Keratinocyte (primary cell): ENCODE results near the gene USP28. TPM values are rescaled to one million over a fixed set of nuclear protein-coding genes. Genes with fewer than 3 reads are reported as not detected.

ENCODE experiments used
- DNase-seq: peaks from one replicate; pipeline ENCODE4 v3.0.0-alpha.2; 2011; ENCODE audit warnings: low read depth, missing footprints, low spot score
- FAIRE-seq: peaks from 2 replicates; lab custom pipeline; 2011; peaks lifted over from hg19 to GRCh38; lab: Jason Lieb, UNC
- H2AFZ ChIP-seq: 2 replicates; pipeline ENCODE4 v1.6.0; 2012; ENCODE audit warnings: low read length, control low read depth, inconsistent platforms; ENCODE audit not compliant: control insufficient read depth
- H3K27ac ChIP-seq: 2 replicates; pipeline ENCODE4 v1.5.1; 2011; ENCODE audit warnings: low read length; ENCODE audit not compliant: control insufficient read depth, insufficient read depth
- H3K27me3 ChIP-seq: 3 replicates; pipeline ENCODE4 v1.6.0; 2011; ENCODE audit warnings: low read length; ENCODE audit not compliant: control insufficient read depth, insufficient read depth; ENCODE audit errors: extremely low read depth
- H3K36me3 ChIP-seq, 2 experiments: 2 replicates in 1 of 2; 3 replicates in 1 of 2; pipeline ENCODE4 v1.5.1; 2011; ENCODE audit warnings: low read length in 2 of 2, mild to moderate bottlenecking in 1 of 2; ENCODE audit not compliant: control insufficient read depth in 2 of 2, insufficient read depth in 2 of 2; ENCODE audit errors: extremely low read depth in 1 of 2
- H3K4me1 ChIP-seq: 3 replicates; pipeline ENCODE4 v1.5.1; 2011; ENCODE audit warnings: low read length; ENCODE audit not compliant: control insufficient read depth, insufficient read depth; ENCODE audit errors: extremely low read depth
- H3K4me2 ChIP-seq: 3 replicates; pipeline ENCODE4 v1.6.0; 2011; ENCODE audit warnings: low read depth, low read length; ENCODE audit not compliant: control insufficient read depth, insufficient read depth; ENCODE audit errors: extremely low read depth
- H3K4me3 ChIP-seq, 3 experiments: fragments of 200-600 bp in 1 of 3; sonication (generic) in 1 of 3; 2 replicates in 2 of 3; 3 replicates in 1 of 3; pipeline ENCODE4 v1.5.1; 2011 to 2016; ENCODE audit warnings: low read length in 3 of 3, mild to moderate bottlenecking in 3 of 3, control low read depth in 2 of 3, inconsistent platforms in 1 of 3, low read depth in 1 of 3, mixed read lengths in 1 of 3, mixed run types in 1 of 3, moderate library complexity in 1 of 3; ENCODE audit not compliant: control insufficient read depth in 2 of 3, insufficient read depth in 2 of 3; ENCODE audit errors: extremely low read depth in 1 of 3
- H3K79me2 ChIP-seq: 2 replicates; pipeline ENCODE4 v1.6.0; 2012; ENCODE audit warnings: low read length; ENCODE audit not compliant: control insufficient read depth, insufficient read depth
- H3K9ac ChIP-seq: 3 replicates; pipeline ENCODE4 v1.6.0; 2011; ENCODE audit warnings: low read length; ENCODE audit not compliant: control insufficient read depth, insufficient read depth; ENCODE audit errors: extremely low read depth
- H3K9me1 ChIP-seq: 3 replicates; pipeline ENCODE4 v1.6.0; 2011; ENCODE audit warnings: low read length; ENCODE audit not compliant: control insufficient read depth, insufficient read depth; ENCODE audit errors: extremely low read depth
- H3K9me3 ChIP-seq: 2 replicates; pipeline ENCODE4 v1.5.1; 2012; ENCODE audit warnings: low read depth, low read length; ENCODE audit not compliant: control insufficient read depth
- H4K20me1 ChIP-seq: 3 replicates; pipeline ENCODE4 v1.6.0; 2011; ENCODE audit warnings: low read length; ENCODE audit not compliant: control insufficient read depth, insufficient read depth; ENCODE audit errors: extremely low read depth
- CTCF ChIP-seq, 3 experiments: IDR thresholded peaks in 1 of 3; conservative IDR thresholded peaks in 1 of 3; optimal IDR thresholded peaks in 1 of 3; 2 replicates in 2 of 3; 3 replicates in 1 of 3; pipeline versions ENCODE3 to v1.5.1; 2011; ENCODE audit warnings: low read length in 3 of 3, mild to moderate bottlenecking in 3 of 3, moderate library complexity in 2 of 3, control low read depth in 1 of 3, inconsistent platforms in 1 of 3; ENCODE audit not compliant: insufficient read depth in 2 of 3; ENCODE audit errors: extremely low read depth in 1 of 3
- EZH2 ChIP-seq: IDR thresholded peaks from one replicate; pipeline ENCODE4 v1.6.1; 2012; ENCODE audit warnings: inconsistent platforms, mild to moderate bottlenecking, low read length, moderate library complexity
- dilution Hi-C: fragments of 300-500 bp; cut with MboI; formaldehyde crosslinking; loops from one replicate; pipeline ENCODE4 v1.7.0; 2020; ENCODE audit warnings: low sequenced_read_pairs; ENCODE audit not compliant: extremely low pct_ligation_motif_present
- polyA plus RNA-seq, 5 experiments: library from polyadenylated mRNA; depleted of rRNA in 3 of 5; stranded (reverse) in 3 of 5; stranded (forward) in 1 of 5; unstranded in 1 of 5; fragments of >200 nt; gene quantifications; 1 replicate in 1 of 5; 2 replicates in 3 of 5; 3 replicates in 1 of 5; pipeline versions ENCODE4 v1.2.1 to v1.2.3, GENCODE V29; 2011 to 2012; ENCODE audit warnings: missing spikeins in 2 of 5, low read depth in 1 of 5, low replicate concordance in 1 of 5

USP28 gene
- polyA plus RNA-seq, 1 donor (not counting 4 experiments of a cell fraction or from before 2014, with no cell fraction given): 37.4 TPM

- FAIRE-seq: no peak
- H3K27ac ChIP-seq: no peak overlapping the region
- no peak overlapping the region for H3K9ac ChIP-seq
- no peaks in the 10 kb centered on the region for H3K9me1 ChIP-seq
- no peaks in the 10 kb centered on the region for H3K27me3 ChIP-seq
- no peaks in the 10 kb centered on the region for H3K9me3 ChIP-seq
- peaks cover 10% of the 10 kb centered on the region for H3K4me1 ChIP-seq
- dilution Hi-C loops: no loop called here
- no peak overlapping the region for H3K4me3 ChIP-seq
- no peaks in the 10 kb centered on the region for H4K20me1 ChIP-seq
- no peaks in the 10 kb centered on the region for H3K36me3 ChIP-seq
- H3K79me2 ChIP-seq: peaks cover 10% of the 10 kb centered on the region
- DNase-seq: no peak
- H2AFZ ChIP-seq: no peak overlapping the region
- no peak for TF ChIP-seq EZH2
- no peak for TF ChIP-seq CTCF (optimal IDR thresholded peaks at IDR 0.05 in 1 of 3, IDR thresholded peaks at IDR 0.05 in 1 of 3, conservative IDR thresholded peaks at IDR 0.05 in 1 of 3; ENCODE audit: extremely low read depth in 1 of 3, insufficient read depth in 2 of 3, low read length in 3 of 3)
- H3K4me2 ChIP-seq: no peak overlapping the region
These were observed 2.3 kb upstream of the USP28 start for GRCh38 chr11:113877670-113878055.

GRCh38 chr11:113876798-113877669, 1.7 kb upstream of the USP28 start:
- Histone ChIP-seq H3K27me3 (no peaks in the 10 kb centered on the region), H4K20me1 (no peaks in the 10 kb centered on the region), H3K9me3 (no peaks in the 10 kb centered on the region), H3K9me1 (no peaks in the 10 kb centered on the region), H2AFZ (no peak overlapping the region), H3K9ac (no peak overlapping the region), H3K79me2 (peaks cover 10% of the 10 kb centered on the region), H3K36me3 (no peaks in the 10 kb centered on the region), H3K4me1 (peaks cover 10% of the 10 kb centered on the region), H3K27ac (no peak overlapping the region), H3K4me3 (no peak overlapping the region), H3K4me2 (no peak overlapping the region)
- FAIRE-seq: no peak
- dilution Hi-C loops: no loop called here
- TF ChIP-seq EZH2 (no peak), CTCF (optimal IDR thresholded peaks at IDR 0.05 in 1 of 3, IDR thresholded peaks at IDR 0.05 in 1 of 3, conservative IDR thresholded peaks at IDR 0.05 in 1 of 3; ENCODE audit: extremely low read depth in 1 of 3, insufficient read depth in 2 of 3, low read length in 3 of 3) (no peak)
- no peak for DNase-seq
